Fibroblast of lung (primary cell): ENCODE measurements around the gene SULT4A1. TPM values are rescaled to one million over a fixed set of nuclear protein-coding genes. Genes with fewer than 3 reads are reported as not detected.

ENCODE experiments used
- DNase-seq, 2 donors: peaks; one replicate each; pipeline versions ENCODE4 v3.0.0 to v3.0.0-alpha.2; 2010; ENCODE audit warnings: low read depth in 2 of 2
- H2AFZ ChIP-seq: 2 replicates; pipeline ENCODE4 v1.5.1; 2012; ENCODE audit warnings: low read length, control low read depth, inconsistent platforms
- H3K27ac ChIP-seq: 2 replicates; pipeline ENCODE4 v1.5.1; 2011; ENCODE audit warnings: low read length, control low read depth; ENCODE audit not compliant: insufficient read depth
- H3K27me3 ChIP-seq: 2 replicates; pipeline ENCODE4 v1.5.1; 2011; ENCODE audit warnings: mild to moderate bottlenecking, low read length; ENCODE audit not compliant: control insufficient read depth, insufficient read depth
- H3K36me3 ChIP-seq: 2 replicates; pipeline ENCODE4 v1.5.1; 2011; ENCODE audit warnings: low read length; ENCODE audit not compliant: control insufficient read depth, insufficient read depth
- H3K4me1 ChIP-seq: 2 replicates; pipeline ENCODE4 v1.5.1; 2011; ENCODE audit warnings: low read length; ENCODE audit not compliant: control insufficient read depth, insufficient read depth; ENCODE audit errors: extremely low read depth
- H3K4me2 ChIP-seq: 2 replicates; pipeline ENCODE4 v1.5.1; 2011; ENCODE audit warnings: low read length, control low read depth; ENCODE audit not compliant: insufficient read depth; ENCODE audit errors: extremely low read depth
- H3K4me3 ChIP-seq, 4 experiments: fragments of 200-600 bp in 1 of 4; sonication (generic) in 1 of 4; replicated peaks in 1 of 4; 2 replicates each; pipeline ENCODE4 v1.5.1; 2011 to 2016; ENCODE audit warnings: low read length in 4 of 4, low read depth in 3 of 4, mild to moderate bottlenecking in 3 of 4, control low read depth in 2 of 4, inconsistent platforms in 1 of 4, mixed read lengths in 1 of 4; ENCODE audit not compliant: insufficient read depth in 1 of 4; ENCODE audit errors: control extremely low read depth in 1 of 4
- H3K79me2 ChIP-seq: 2 replicates; pipeline ENCODE4 v1.5.1; 2012; ENCODE audit warnings: mild to moderate bottlenecking, low read length, inconsistent platforms; ENCODE audit not compliant: control insufficient read depth, insufficient read depth
- H3K9ac ChIP-seq: 2 replicates; pipeline ENCODE4 v1.5.1; 2011; ENCODE audit warnings: mild to moderate bottlenecking, low read length, control low read depth; ENCODE audit not compliant: insufficient read depth
- H3K9me3 ChIP-seq: 2 replicates; pipeline ENCODE4 v1.5.1; 2012; ENCODE audit warnings: low read depth, low read length; ENCODE audit not compliant: control insufficient read depth, insufficient read depth
- H4K20me1 ChIP-seq: 2 replicates; pipeline ENCODE4 v1.5.1; 2011; ENCODE audit warnings: low read length; ENCODE audit not compliant: control insufficient read depth, insufficient read depth; ENCODE audit errors: extremely low read depth
- CTCF ChIP-seq, 2 donors: IDR thresholded peaks in 1 of 2; conservative IDR thresholded peaks in 1 of 2; 1 replicate in 1 of 2; 2 replicates in 1 of 2; pipeline ENCODE4 v1.5.1; 2011 to 2012; ENCODE audit warnings: low read length in 2 of 2, control low read depth in 1 of 2, inconsistent platforms in 1 of 2, low read depth in 1 of 2, mild to moderate bottlenecking in 1 of 2
- EZH2 ChIP-seq: IDR thresholded peaks from 2 replicates; pipeline ENCODE4 v1.5.1; 2012; ENCODE audit warnings: low read length, control low read depth, mild to moderate bottlenecking; ENCODE audit errors: missing control alignments
- polyA plus RNA-seq, 2 donors: library from polyadenylated mRNA; depleted of rRNA in 1 of 2; stranded (reverse) in 1 of 2; unstranded in 1 of 2; fragments of >200 nt; gene quantifications; 2 replicates each; pipeline ENCODE4 v1.2.1, GENCODE V29; 2011 to 2012; ENCODE audit warnings: missing spikeins in 1 of 2
- total RNA-seq: library from RNA; depleted of rRNA; stranded (reverse); fragments of >200 nt; gene quantifications from 2 replicates; pipeline ENCODE4 v1.2.1, GENCODE V29; 2014

The SULT4A1 gene
- total and polyA plus RNA-seq, 2 donors (not counting 1 experiment from before 2014, with no cell fraction given), result 0.16 to 0.50 TPM

- Histone ChIP-seq H4K20me1 (no peaks in the 10 kb centered on the region), H3K4me1 (no peaks in the 10 kb centered on the region), H2AFZ (no peak overlapping the region), H3K4me3 (no peak overlapping the region), H3K79me2 (no peaks in the 10 kb centered on the region), H3K4me2 (no peak overlapping the region), H3K36me3 (no peaks in the 10 kb centered on the region), H3K27ac (no peak overlapping the region), H3K9ac (no peak overlapping the region), H3K27me3 (peaks cover 17% of the 10 kb centered on the region), H3K9me3 (no peaks in the 10 kb centered on the region)
- TF ChIP-seq EZH2, result no peak
- no peak for TF ChIP-seq CTCF (conservative IDR thresholded peaks at IDR 0.05 in 1 of 2, IDR thresholded peaks at IDR 0.05 in 1 of 2; ENCODE audit: low read depth in 1 of 2, low read length in 2 of 2)
- no peak for DNase-seq
These were observed 8.9 kb downstream of the SULT4A1 start for GRCh38 chr22:43853328-43853931.

- Histone ChIP-seq H3K79me2 (no peaks in the 10 kb centered on the region), H3K4me2 (no peak overlapping the region), H3K9ac (no peak overlapping the region), H3K4me1 (no peaks in the 10 kb centered on the region), H3K9me3 (no peaks in the 10 kb centered on the region), H2AFZ (no peak overlapping the region), H3K27ac (no peak overlapping the region), H3K4me3 (no peak overlapping the region), H3K27me3 (peaks cover 17% of the 10 kb centered on the region), H4K20me1 (no peaks in the 10 kb centered on the region), H3K36me3 (no peaks in the 10 kb centered on the region)
- no peak for DNase-seq
- TF ChIP-seq EZH2 (no peak), CTCF (conservative IDR thresholded peaks at IDR 0.05 in 1 of 2, IDR thresholded peaks at IDR 0.05 in 1 of 2; ENCODE audit: low read depth in 1 of 2, low read length in 2 of 2) (no peak)
These were observed 9.6 kb downstream of the SULT4A1 start for GRCh38 chr22:43852573-43853327.

- Histone ChIP-seq H3K9me3 (no peaks in the 10 kb centered on the region), H2AFZ (no peak overlapping the region), H3K36me3 (no peaks in the 10 kb centered on the region), H3K9ac (no peak overlapping the region), H3K4me3 (no peak overlapping the region), H3K4me2 (no peak overlapping the region), H3K27me3 (peaks cover 17% of the 10 kb centered on the region), H3K79me2 (no peaks in the 10 kb centered on the region), H4K20me1 (no peaks in the 10 kb centered on the region), H3K4me1 (no peaks in the 10 kb centered on the region), H3K27ac (no peak overlapping the region)
- no peak for DNase-seq
- TF ChIP-seq CTCF (conservative IDR thresholded peaks at IDR 0.05 in 1 of 2, IDR thresholded peaks at IDR 0.05 in 1 of 2; ENCODE audit: low read depth in 1 of 2, low read length in 2 of 2), result no peak
- TF ChIP-seq EZH2, result no peak
These were observed 10.4 kb downstream of the SULT4A1 start for GRCh38 chr22:43851979-43852307.
